Loucy (cell line): Measurements from ENCODE around the gene PDGFRB.

Experiments
- H2AFZ ChIP-seq: fragments of 200-600 bp; sonication (generic); 2 replicates; pipeline ENCODE4 v1.6.0; 2016; ENCODE audit warnings: antibody characterized with exemption, mild to moderate bottlenecking, low read length, moderate library complexity
- H3F3A ChIP-seq: fragments of 200-600 bp; 2 replicates; pipeline ENCODE4 v1.6.0; 2016; ENCODE audit warnings: antibody characterized with exemption, low read depth, mild to moderate bottlenecking
- H3K27me3 ChIP-seq: fragments of 200-600 bp; sonication (generic); 2 replicates; pipeline ENCODE4 v1.6.1; 2014; ENCODE audit warnings: low read length, mild to moderate bottlenecking; ENCODE audit not compliant: insufficient read depth, poor library complexity, severe bottlenecking
- H3K36me3 ChIP-seq: fragments of 200-600 bp; sonication (generic); 2 replicates; pipeline ENCODE4 v1.6.1; 2016; ENCODE audit warnings: low read length; ENCODE audit not compliant: insufficient read depth
- H3K4me1 ChIP-seq: fragments of 200-600 bp; sonication (generic); 2 replicates; pipeline ENCODE4 v1.5.1; 2014; ENCODE audit warnings: low read length, mild to moderate bottlenecking; ENCODE audit not compliant: insufficient read depth, poor library complexity, severe bottlenecking
- H3K4me2 ChIP-seq: fragments of 200-600 bp; sonication (generic); 2 replicates; pipeline ENCODE4 v1.6.0; 2014; ENCODE audit warnings: antibody characterized with exemption, low read length, low read depth, mild to moderate bottlenecking; ENCODE audit not compliant: poor library complexity, severe bottlenecking
- H3K4me3 ChIP-seq: fragments of 200-600 bp; sonication (generic); 2 replicates; pipeline ENCODE4 v1.5.1; 2014; ENCODE audit warnings: low read length, mild to moderate bottlenecking, mixed read lengths; ENCODE audit not compliant: poor library complexity, severe bottlenecking
- H3K79me2 ChIP-seq: fragments of 200-600 bp; sonication (generic); 2 replicates; pipeline ENCODE4 v1.6.1; 2014; ENCODE audit warnings: low read length; ENCODE audit not compliant: insufficient read depth
- H3K9ac ChIP-seq: fragments of 200-600 bp; sonication (generic); 2 replicates; pipeline ENCODE4 v1.6.0; 2014; ENCODE audit warnings: mild to moderate bottlenecking, low read depth, low read length, moderate library complexity; ENCODE audit not compliant: poor library complexity, severe bottlenecking
- H3K9me2 ChIP-seq: fragments of 200-600 bp; sonication (generic); replicated peaks from 2 replicates; pipeline ENCODE4 v1.6.1; 2016; ENCODE audit warnings: low read depth, low read length, mixed read lengths
- H3K9me3 ChIP-seq: fragments of 200-600 bp; sonication (generic); 2 replicates; pipeline ENCODE4 v1.6.1; 2014; ENCODE audit warnings: mild to moderate bottlenecking, antibody characterized with exemption, low read length, low read depth; ENCODE audit not compliant: insufficient read depth
- H4K20me1 ChIP-seq: fragments of 200-600 bp; sonication (generic); 2 replicates; pipeline ENCODE4 v1.6.0; 2014; ENCODE audit warnings: antibody characterized with exemption, low read length, mild to moderate bottlenecking; ENCODE audit not compliant: insufficient read depth, poor library complexity, severe bottlenecking
- EZH2phosphoT487 ChIP-seq: fragments of 200-600 bp; IDR thresholded peaks from 2 replicates; pipeline ENCODE4 v1.6.1; 2018; ENCODE audit warnings: antibody characterized with exemption, mild to moderate bottlenecking, moderate library complexity, borderline replicate concordance
- TF ChIP-seq, protein P1 (sequence below): fragments of 200-600 bp; sonication (generic); conservative IDR thresholded peaks from 2 replicates; pipeline ENCODE4 v1.5.1; 2014; ENCODE audit warnings: mild to moderate bottlenecking, antibody characterized with exemption, low read length

The PDGFRB gene

DNA sequence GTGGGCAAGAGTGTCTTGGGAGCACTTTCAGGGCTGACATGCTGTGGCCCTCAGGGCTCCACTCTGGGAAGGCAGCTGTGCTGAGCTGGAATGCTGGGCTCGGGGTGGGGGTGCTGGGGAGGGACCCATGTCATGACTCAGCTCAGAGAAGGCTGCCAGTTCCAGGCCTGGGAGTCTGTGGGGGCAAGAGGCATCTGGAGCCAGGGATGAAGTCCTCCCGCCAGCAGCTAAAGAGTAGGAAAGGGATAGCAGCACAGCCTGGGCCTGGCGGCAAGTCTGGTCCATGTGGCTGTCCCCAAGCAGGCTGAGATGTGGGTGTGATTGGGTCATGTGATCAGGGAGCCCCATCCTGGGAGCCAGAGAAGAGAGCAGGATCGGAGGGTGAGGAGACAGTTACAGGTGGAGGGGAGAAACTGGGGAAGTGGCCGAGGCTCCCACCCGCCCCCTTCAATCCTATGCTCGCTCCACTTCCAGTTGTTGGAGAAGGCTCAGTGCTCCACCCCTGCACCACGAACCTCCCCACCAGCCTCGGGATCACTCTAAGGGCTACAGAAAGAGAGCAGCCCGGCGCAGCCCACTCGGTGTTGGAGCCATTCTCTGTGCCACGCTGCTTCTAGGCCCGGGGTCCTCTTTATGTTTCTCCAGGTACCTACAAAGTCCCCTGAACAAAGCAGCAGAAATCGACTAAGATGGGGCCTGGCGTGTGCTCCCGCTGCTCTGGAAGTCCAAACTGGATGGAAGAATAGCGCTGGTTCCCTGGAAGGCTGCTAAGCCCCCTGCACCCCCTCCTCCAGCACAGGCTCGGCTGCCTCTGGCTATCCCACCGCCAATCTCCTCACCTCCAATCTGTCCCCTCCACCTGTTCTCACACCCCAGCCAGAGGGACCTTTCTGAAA is 12.0 kb downstream of the PDGFRB start:
- H3K9me3 ChIP-seq = no peaks in the 10 kb centered on the region
- no peaks in the 10 kb centered on the region for H3K9me2 ChIP-seq
- TF ChIP-seq, protein P1, sequence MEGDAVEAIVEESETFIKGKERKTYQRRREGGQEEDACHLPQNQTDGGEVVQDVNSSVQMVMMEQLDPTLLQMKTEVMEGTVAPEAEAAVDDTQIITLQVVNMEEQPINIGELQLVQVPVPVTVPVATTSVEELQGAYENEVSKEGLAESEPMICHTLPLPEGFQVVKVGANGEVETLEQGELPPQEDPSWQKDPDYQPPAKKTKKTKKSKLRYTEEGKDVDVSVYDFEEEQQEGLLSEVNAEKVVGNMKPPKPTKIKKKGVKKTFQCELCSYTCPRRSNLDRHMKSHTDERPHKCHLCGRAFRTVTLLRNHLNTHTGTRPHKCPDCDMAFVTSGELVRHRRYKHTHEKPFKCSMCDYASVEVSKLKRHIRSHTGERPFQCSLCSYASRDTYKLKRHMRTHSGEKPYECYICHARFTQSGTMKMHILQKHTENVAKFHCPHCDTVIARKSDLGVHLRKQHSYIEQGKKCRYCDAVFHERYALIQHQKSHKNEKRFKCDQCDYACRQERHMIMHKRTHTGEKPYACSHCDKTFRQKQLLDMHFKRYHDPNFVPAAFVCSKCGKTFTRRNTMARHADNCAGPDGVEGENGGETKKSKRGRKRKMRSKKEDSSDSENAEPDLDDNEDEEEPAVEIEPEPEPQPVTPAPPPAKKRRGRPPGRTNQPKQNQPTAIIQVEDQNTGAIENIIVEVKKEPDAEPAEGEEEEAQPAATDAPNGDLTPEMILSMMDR = no peak
- no peak overlapping the region for H3K4me2 ChIP-seq
- H3F3A ChIP-seq = no peaks in the 10 kb centered on the region
- H3K27me3 ChIP-seq = no peaks in the 10 kb centered on the region
- H3K4me3 ChIP-seq = no peak overlapping the region
- H2AFZ ChIP-seq = no peak overlapping the region
- H3K4me1 ChIP-seq = no peaks in the 10 kb centered on the region
- no peaks in the 10 kb centered on the region for H3K36me3 ChIP-seq
- no peaks in the 10 kb centered on the region for H4K20me1 ChIP-seq
- H3K79me2 ChIP-seq = no peaks in the 10 kb centered on the region
- H3K9ac ChIP-seq = no peak overlapping the region

DNA sequence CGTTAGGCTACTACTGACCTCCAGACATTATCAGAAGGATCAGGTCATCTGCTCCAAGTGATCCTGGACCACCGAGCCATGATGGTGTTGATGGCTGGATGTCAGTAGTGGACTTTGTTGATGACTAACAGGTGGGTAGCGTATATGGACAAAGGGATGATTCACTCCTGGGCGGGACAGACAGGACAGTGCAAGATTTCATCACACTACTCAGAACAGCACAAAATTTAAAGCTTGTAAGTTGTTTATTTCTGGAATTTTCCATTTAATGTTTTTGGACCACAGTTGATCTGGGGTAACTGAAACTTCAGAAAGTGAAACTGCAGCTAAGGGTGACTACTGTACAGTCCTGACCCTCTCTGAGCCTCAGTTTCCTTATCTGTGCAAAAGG is 12.7 kb downstream of the PDGFRB start:
- H3K9me2 ChIP-seq = no peaks in the 10 kb centered on the region
- no peak overlapping the region for H3K4me3 ChIP-seq
- H3K9me3 ChIP-seq = no peaks in the 10 kb centered on the region
- no peaks in the 10 kb centered on the region for H4K20me1 ChIP-seq
- no peaks in the 10 kb centered on the region for H3K4me1 ChIP-seq
- TF ChIP-seq EZH2phosphoT487 = no peak
- TF ChIP-seq, protein P1 = no peak
- H3K4me2 ChIP-seq = no peak overlapping the region
- no peaks in the 10 kb centered on the region for H3K27me3 ChIP-seq
- H3K36me3 ChIP-seq = no peaks in the 10 kb centered on the region
- no peak overlapping the region for H2AFZ ChIP-seq
- no peaks in the 10 kb centered on the region for H3K79me2 ChIP-seq
- no peaks in the 10 kb centered on the region for H3F3A ChIP-seq
- no peak overlapping the region for H3K9ac ChIP-seq

DNA sequence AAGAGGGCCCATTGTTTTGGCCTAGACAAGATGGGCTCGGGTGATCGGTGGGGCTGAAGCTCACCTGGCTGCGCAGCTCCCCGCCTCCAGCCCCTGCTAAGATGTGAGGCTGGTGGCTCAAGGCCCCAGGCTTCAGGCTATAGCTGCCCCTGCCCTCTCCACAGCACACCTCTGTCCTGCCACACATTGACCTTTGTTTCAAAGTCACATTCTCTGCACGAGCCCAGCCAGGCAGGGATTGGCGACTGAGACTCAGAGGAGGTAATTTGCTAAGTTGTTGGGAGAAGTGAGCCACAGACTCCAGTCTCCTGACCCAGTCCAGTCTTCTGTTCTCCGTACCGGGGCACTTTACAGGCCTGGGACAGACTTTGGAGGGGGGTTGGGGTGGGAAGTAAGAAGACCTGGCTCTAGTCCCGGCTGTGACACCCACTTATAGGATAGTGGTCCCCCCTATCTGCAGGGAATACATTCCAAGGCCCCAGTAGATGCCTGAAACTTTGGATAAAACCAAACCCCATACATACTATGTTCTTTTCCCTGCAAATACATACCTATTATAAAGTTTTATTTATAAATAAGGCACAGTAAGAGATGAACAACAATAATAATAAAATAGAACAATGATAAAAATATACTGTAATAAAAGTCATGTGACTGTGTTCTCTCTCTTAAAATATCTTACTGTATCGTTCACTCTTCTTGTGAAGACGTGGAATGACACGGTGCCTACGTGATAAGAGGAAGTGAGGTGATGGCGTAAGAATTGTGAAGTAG is 13.3 kb downstream of the PDGFRB start:
- H3K9me3 ChIP-seq = no peaks in the 10 kb centered on the region
- no peak overlapping the region for H2AFZ ChIP-seq
- H3K4me2 ChIP-seq = no peak overlapping the region
- TF ChIP-seq EZH2phosphoT487 = no peak
- TF ChIP-seq, protein P1 = no peak
- no peaks in the 10 kb centered on the region for H3K27me3 ChIP-seq
- H3F3A ChIP-seq = no peaks in the 10 kb centered on the region
- H3K9ac ChIP-seq = no peak overlapping the region
- no peaks in the 10 kb centered on the region for H3K4me1 ChIP-seq
- no peak overlapping the region for H3K4me3 ChIP-seq
- no peaks in the 10 kb centered on the region for H3K36me3 ChIP-seq
- no peaks in the 10 kb centered on the region for H3K79me2 ChIP-seq
- H4K20me1 ChIP-seq = no peaks in the 10 kb centered on the region
- H3K9me2 ChIP-seq = no peaks in the 10 kb centered on the region
